H9 (cell line): Measurements from ENCODE around the gene DCAF6. TPM values are rescaled to one million over a fixed set of nuclear protein-coding genes. Genes with fewer than 3 reads are reported as not detected.

Experiments used
- DNase-seq: peaks from one replicate; pipeline ENCODE4 v3.0.0-alpha.2; 2017
- H2AFZ ChIP-seq: one replicate; pipeline ENCODE4 v1.6.1; 2013; ENCODE audit warnings: mild to moderate bottlenecking, low read length, control low read depth, moderate library complexity
- H2AK5ac ChIP-seq: 2 replicates; pipeline ENCODE4 v1.6.1; 2013; ENCODE audit warnings: low read length, control low read depth, mixed read lengths; ENCODE audit not compliant: insufficient read length
- H2BK120ac ChIP-seq: one replicate; pipeline ENCODE4 v1.6.1; 2013; ENCODE audit warnings: low read depth, mild to moderate bottlenecking, low read length, control low read depth, inconsistent platforms; ENCODE audit not compliant: poor library complexity, severe bottlenecking
- H2BK12ac ChIP-seq: 2 replicates; pipeline ENCODE4 v1.6.1; 2013; ENCODE audit warnings: low read length, control low read depth, mixed read lengths, low read depth; ENCODE audit not compliant: insufficient read length
- H2BK15ac ChIP-seq: 2 replicates; pipeline ENCODE4 v1.6.1; 2013; ENCODE audit warnings: low read depth, low read length, control low read depth
- H2BK20ac ChIP-seq: one replicate; pipeline ENCODE4 v1.6.1; 2013; ENCODE audit warnings: low read depth, mild to moderate bottlenecking, low read length, control low read depth, inconsistent platforms; ENCODE audit not compliant: poor library complexity, severe bottlenecking
- H2BK5ac ChIP-seq: 2 replicates; pipeline ENCODE4 v1.6.1; 2013; ENCODE audit warnings: low read length, control low read depth, mixed read lengths; ENCODE audit not compliant: insufficient read length
- H3K14ac ChIP-seq: 2 replicates; pipeline ENCODE4 v1.6.1; 2013; ENCODE audit warnings: low read length, control low read depth; ENCODE audit not compliant: insufficient read depth
- H3K18ac ChIP-seq: 2 replicates; pipeline ENCODE4 v1.6.1; 2013; ENCODE audit warnings: low read depth, mild to moderate bottlenecking, mixed read lengths, low read length, control low read depth; ENCODE audit not compliant: insufficient read length
- H3K23ac ChIP-seq: 2 replicates; pipeline ENCODE4 v1.6.1; 2013; ENCODE audit warnings: low read length, control low read depth, mixed read lengths, low read depth; ENCODE audit not compliant: insufficient read length
- H3K23me2 ChIP-seq: 2 replicates; pipeline ENCODE4 v1.6.1; 2013; ENCODE audit warnings: low read depth, mild to moderate bottlenecking, mixed read lengths, low read length, control low read depth; ENCODE audit not compliant: insufficient read length, poor library complexity, severe bottlenecking
- H3K27ac ChIP-seq: 2 replicates; pipeline ENCODE4 v1.5.1; 2013; ENCODE audit warnings: low read length, control low read depth, mixed read lengths, low read depth; ENCODE audit not compliant: insufficient read length
- H3K27me3 ChIP-seq: 2 replicates; pipeline ENCODE4 v1.6.1; 2013; ENCODE audit warnings: low read length, control low read depth, inconsistent platforms; ENCODE audit not compliant: insufficient read depth
- H3K4ac ChIP-seq: 2 replicates; pipeline ENCODE4 v1.6.1; 2013; ENCODE audit warnings: low read depth, mild to moderate bottlenecking, control low read depth, inconsistent platforms, low read length, moderate library complexity
- H3K4me1 ChIP-seq: 2 replicates; pipeline ENCODE4 v1.6.1; 2013; ENCODE audit warnings: low read length, control low read depth, inconsistent platforms; ENCODE audit not compliant: insufficient read depth
- H3K4me2 ChIP-seq: 2 replicates; pipeline ENCODE4 v1.6.1; 2013; ENCODE audit warnings: low read length, control low read depth, mixed read lengths; ENCODE audit not compliant: insufficient read length, insufficient read depth
- H3K56ac ChIP-seq: 2 replicates; pipeline ENCODE4 v1.6.1; 2013; ENCODE audit warnings: low read depth, mild to moderate bottlenecking, mixed read lengths, low read length, control low read depth; ENCODE audit not compliant: insufficient read length
- H3K79me1 ChIP-seq: 2 replicates; pipeline ENCODE4 v1.6.1; 2013; ENCODE audit warnings: low read depth, mild to moderate bottlenecking, moderate library complexity, low read length, control low read depth, inconsistent platforms; ENCODE audit not compliant: insufficient read depth, poor library complexity, severe bottlenecking
- H3K79me2 ChIP-seq: 2 replicates; pipeline ENCODE4 v1.6.1; 2013; ENCODE audit warnings: low read length, control low read depth, inconsistent platforms; ENCODE audit not compliant: insufficient read depth
- H3K9ac ChIP-seq: 2 replicates; pipeline ENCODE4 v1.6.1; 2013; ENCODE audit warnings: low read length, control low read depth, mixed read lengths; ENCODE audit not compliant: insufficient read length; ENCODE audit errors: extremely low read depth
- H3K9me3 ChIP-seq: one replicate; pipeline ENCODE4 v1.6.1; 2013; ENCODE audit warnings: low read depth, low read length, inconsistent platforms; ENCODE audit not compliant: control insufficient read depth
- H3T11ph ChIP-seq: one replicate; pipeline ENCODE4 v1.6.1; 2013; ENCODE audit warnings: mild to moderate bottlenecking, low read length, control low read depth, inconsistent platforms
- H4K20me1 ChIP-seq: one replicate; pipeline ENCODE4 v1.6.1; 2013; ENCODE audit not compliant: control insufficient read depth, insufficient read length, insufficient read depth
- H4K5ac ChIP-seq: 2 replicates; pipeline ENCODE4 v1.6.1; 2013; ENCODE audit warnings: low read depth, mild to moderate bottlenecking, mixed read lengths, low read length, control low read depth; ENCODE audit not compliant: insufficient read length
- H4K8ac ChIP-seq: replicated peaks from 2 replicates; pipeline ENCODE4 v1.6.1; 2013; ENCODE audit warnings: low read length, control low read depth, mixed read lengths, low read depth; ENCODE audit not compliant: insufficient read length
- H4K91ac ChIP-seq: 2 replicates; pipeline ENCODE4 v1.6.1; 2013; ENCODE audit warnings: low read depth, mild to moderate bottlenecking, moderate library complexity, mixed read lengths, low read length, control low read depth; ENCODE audit not compliant: insufficient read length
- H3K27ac Mint-ChIP-seq, 3 experiments: 2 replicates in 2 of 3; 3 replicates in 1 of 3; pipeline ENCODE4 v1.8.0; 2020 to 2021; ENCODE audit warnings: mixed read lengths in 3 of 3, mild to moderate bottlenecking in 1 of 3, moderate library complexity in 1 of 3
- H3K27me3 Mint-ChIP-seq: 2 replicates; pipeline ENCODE4 v1.8.0; 2021; ENCODE audit warnings: low read depth, mild to moderate bottlenecking, moderate library complexity, mixed read lengths
- H3K36me3 Mint-ChIP-seq, 3 experiments: 2 replicates in 2 of 3; 3 replicates in 1 of 3; pipeline ENCODE4 v1.8.0; 2020 to 2021; ENCODE audit warnings: low read depth in 3 of 3, mixed read lengths in 3 of 3; ENCODE audit not compliant: insufficient read depth in 1 of 3
- H3K4me1 Mint-ChIP-seq, 2 experiments: 2 replicates each; pipeline ENCODE4 v1.8.0; 2020; ENCODE audit warnings: mixed read lengths in 2 of 2
- H3K4me3 Mint-ChIP-seq, 2 experiments: 2 replicates in 1 of 2; 3 replicates in 1 of 2; pipeline ENCODE4 v1.8.0; 2020 to 2021; ENCODE audit warnings: mild to moderate bottlenecking in 2 of 2, mixed read lengths in 2 of 2, moderate library complexity in 1 of 2
- H3K9me3 Mint-ChIP-seq, 2 experiments: 2 replicates in 1 of 2; 3 replicates in 1 of 2; pipeline ENCODE4 v1.8.0; 2020; ENCODE audit warnings: mild to moderate bottlenecking in 2 of 2, mixed read lengths in 2 of 2, moderate library complexity in 1 of 2
- WGBS: extraction: QIAGEN DNeasy Blood & Tissue Kit; methylation state at CpG from one replicate; pipeline ENCODE4 v1.1.7; 2013; ENCODE audit warnings: missing lambda C conversion rate, low lambda C conversion rate, mixed read lengths; ENCODE audit not compliant: insufficient read length; ENCODE audit errors: extremely low coverage; 5-methylcytosine and 5-hydroxymethylcytosine counted together
- total RNA-seq: library from RNA; stranded (reverse); gene quantifications from 2 replicates; pipeline ENCODE4 v1.2.1, GENCODE V29; 2021
- TF ChIP-seq, protein P1 (sequence below): fragments of 200-600 bp; sonication (generic); conservative IDR thresholded peaks from 3 replicates; pipeline ENCODE4 v1.8.0; 2021; ENCODE audit warnings: antibody characterized with exemption, mild to moderate bottlenecking

DCAF6 gene
- total RNA-seq, 1 experiment from 2014 or later, result 16.0 TPM

- Histone ChIP-seq H3K4me2 (no peak overlapping the region), H3K27me3 (no peaks in the 10 kb centered on the region), H3K14ac (no peak overlapping the region), H3K18ac (no peak overlapping the region), H2BK12ac (no peak overlapping the region), H4K8ac (no peak overlapping the region), H4K91ac (no peak overlapping the region), H2BK120ac (no peak overlapping the region), H4K5ac (no peak overlapping the region), H2BK20ac (no peak overlapping the region), H3K23me2 (no peaks in the 10 kb centered on the region), H3K4ac (no peak overlapping the region), H3K27ac (no peak overlapping the region), H3T11ph (no peak overlapping the region), H3K79me2 (no peaks in the 10 kb centered on the region), H2AFZ (no peak overlapping the region), H3K4me1 (no peaks in the 10 kb centered on the region), H3K56ac (no peak overlapping the region), H3K79me1 (no peaks in the 10 kb centered on the region), H4K20me1 (no peaks in the 10 kb centered on the region), H3K9ac (no peak overlapping the region), H2BK15ac (no peak overlapping the region), H2BK5ac (no peak overlapping the region), H3K23ac (no peak overlapping the region), H2AK5ac (no peak overlapping the region), H3K9me3 (no peaks in the 10 kb centered on the region)
- H3K9me3 Mint-ChIP-seq, result no peaks in the 10 kb centered on the region
- no peaks in the 10 kb centered on the region for H3K27me3 Mint-ChIP-seq
- TF ChIP-seq, protein P1, sequence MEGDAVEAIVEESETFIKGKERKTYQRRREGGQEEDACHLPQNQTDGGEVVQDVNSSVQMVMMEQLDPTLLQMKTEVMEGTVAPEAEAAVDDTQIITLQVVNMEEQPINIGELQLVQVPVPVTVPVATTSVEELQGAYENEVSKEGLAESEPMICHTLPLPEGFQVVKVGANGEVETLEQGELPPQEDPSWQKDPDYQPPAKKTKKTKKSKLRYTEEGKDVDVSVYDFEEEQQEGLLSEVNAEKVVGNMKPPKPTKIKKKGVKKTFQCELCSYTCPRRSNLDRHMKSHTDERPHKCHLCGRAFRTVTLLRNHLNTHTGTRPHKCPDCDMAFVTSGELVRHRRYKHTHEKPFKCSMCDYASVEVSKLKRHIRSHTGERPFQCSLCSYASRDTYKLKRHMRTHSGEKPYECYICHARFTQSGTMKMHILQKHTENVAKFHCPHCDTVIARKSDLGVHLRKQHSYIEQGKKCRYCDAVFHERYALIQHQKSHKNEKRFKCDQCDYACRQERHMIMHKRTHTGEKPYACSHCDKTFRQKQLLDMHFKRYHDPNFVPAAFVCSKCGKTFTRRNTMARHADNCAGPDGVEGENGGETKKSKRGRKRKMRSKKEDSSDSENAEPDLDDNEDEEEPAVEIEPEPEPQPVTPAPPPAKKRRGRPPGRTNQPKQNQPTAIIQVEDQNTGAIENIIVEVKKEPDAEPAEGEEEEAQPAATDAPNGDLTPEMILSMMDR, result no peak
- peaks cover 2 to 6% of the 10 kb centered on the region in 2 experiments; a peak in 1 of 4 replicates for H3K4me1 Mint-ChIP-seq
- WGBS, result no CpG with 5 or more reads among the region's 2 CpGs
- no peak overlapping the region for H3K4me3 Mint-ChIP-seq
- DNase-seq, result no peak
- no peak overlapping the region for H3K27ac Mint-ChIP-seq
- peaks cover 0 to 8% (median 3%) of the 10 kb centered on the region in 3 experiments; a peak in 5 of 7 replicates for H3K36me3 Mint-ChIP-seq
Observed at GRCh38 chr1:168089979-168090337, 153.5 kb downstream of the DCAF6 start.
